ENCODE results near the gene TBC1D1. TPM values are rescaled to one million over a fixed set of nuclear protein-coding genes. Genes with fewer than 3 reads are reported as not detected.

Gene TBC1D1
- total RNA-seq, 1 experiment from 2014 or later: 106 TPM

DNA sequence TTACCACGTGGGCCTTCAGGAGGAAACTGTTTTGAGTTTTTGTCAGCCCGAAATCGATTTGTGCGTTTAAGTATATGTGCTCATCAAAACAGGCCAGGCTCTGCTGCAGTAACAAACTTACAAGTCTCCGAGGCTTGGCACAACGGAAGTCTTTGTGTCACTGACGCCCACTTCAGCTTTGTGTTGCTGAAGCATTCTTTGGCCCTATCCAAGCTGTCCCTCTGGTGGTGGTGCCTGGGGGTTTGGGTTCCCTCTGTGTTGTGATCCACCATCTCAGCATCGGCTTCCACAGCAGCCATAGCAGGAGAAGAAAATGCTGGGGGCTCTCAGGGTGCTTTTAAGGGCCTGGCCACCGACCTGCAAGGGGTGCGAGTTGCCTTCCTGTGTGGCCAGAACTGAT lies 245.7 kb downstream of the TBC1D1 start:
- no TSS peak for BruUV-seq (replicated peaks)
- POLR2A ChIA-PET (ENCODE audit: unreplicated experiment): no interaction called here
- CTCF ChIA-PET: interaction anchor here (0.8 kb wide), 1 partner anchor 1427 kb away, joined by 3 read pairs; no protein-coding TSS in a partner anchor
- no peak overlapping the region for H3K4me2 ChIP-seq
- H3K4me3 ChIP-seq: no peak overlapping the region
- peaks cover 6% of the 10 kb centered on the region; the same call in 1 of the 2 replicates for H3K36me3 ChIP-seq (ENCODE audit: low read depth)
- no peaks in the 10 kb centered on the region for H3K4me1 ChIP-seq (replicated peaks; ENCODE audit: insufficient read depth)
- H3K79me2 ChIP-seq (ENCODE audit: low read depth): no peaks in the 10 kb centered on the region
- intact Hi-C loops (cut with micrococcal nuclease; ENCODE audit: unreplicated experiment): no loop called here
- no peak overlapping the region for H3K27ac ChIP-seq
- DNase-seq: no peak
- no peak for TF ChIP-seq EZH2 (IDR thresholded peaks at IDR 0.05; ENCODE audit: low read depth)
- TF ChIP-seq, protein P1, sequence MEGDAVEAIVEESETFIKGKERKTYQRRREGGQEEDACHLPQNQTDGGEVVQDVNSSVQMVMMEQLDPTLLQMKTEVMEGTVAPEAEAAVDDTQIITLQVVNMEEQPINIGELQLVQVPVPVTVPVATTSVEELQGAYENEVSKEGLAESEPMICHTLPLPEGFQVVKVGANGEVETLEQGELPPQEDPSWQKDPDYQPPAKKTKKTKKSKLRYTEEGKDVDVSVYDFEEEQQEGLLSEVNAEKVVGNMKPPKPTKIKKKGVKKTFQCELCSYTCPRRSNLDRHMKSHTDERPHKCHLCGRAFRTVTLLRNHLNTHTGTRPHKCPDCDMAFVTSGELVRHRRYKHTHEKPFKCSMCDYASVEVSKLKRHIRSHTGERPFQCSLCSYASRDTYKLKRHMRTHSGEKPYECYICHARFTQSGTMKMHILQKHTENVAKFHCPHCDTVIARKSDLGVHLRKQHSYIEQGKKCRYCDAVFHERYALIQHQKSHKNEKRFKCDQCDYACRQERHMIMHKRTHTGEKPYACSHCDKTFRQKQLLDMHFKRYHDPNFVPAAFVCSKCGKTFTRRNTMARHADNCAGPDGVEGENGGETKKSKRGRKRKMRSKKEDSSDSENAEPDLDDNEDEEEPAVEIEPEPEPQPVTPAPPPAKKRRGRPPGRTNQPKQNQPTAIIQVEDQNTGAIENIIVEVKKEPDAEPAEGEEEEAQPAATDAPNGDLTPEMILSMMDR (conservative IDR thresholded peaks at IDR 0.05): no peak
- no peaks in the 10 kb centered on the region; the same call in 1 of the 2 replicates for H3F3A ChIP-seq (ENCODE audit: insufficient read depth, low read depth)
- H3K9me2 ChIP-seq (ENCODE audit: insufficient read depth): no peaks in the 10 kb centered on the region
- no peaks in the 10 kb centered on the region for H3K9me3 ChIP-seq (ENCODE audit: insufficient read depth, low read depth)
- no peaks in the 10 kb centered on the region for H3K27me3 ChIP-seq (ENCODE audit: insufficient read depth, low read depth)
- no peak overlapping the region for H2AFZ ChIP-seq
- H4K20me1 ChIP-seq (ENCODE audit: insufficient read depth): no peaks in the 10 kb centered on the region

DNA sequence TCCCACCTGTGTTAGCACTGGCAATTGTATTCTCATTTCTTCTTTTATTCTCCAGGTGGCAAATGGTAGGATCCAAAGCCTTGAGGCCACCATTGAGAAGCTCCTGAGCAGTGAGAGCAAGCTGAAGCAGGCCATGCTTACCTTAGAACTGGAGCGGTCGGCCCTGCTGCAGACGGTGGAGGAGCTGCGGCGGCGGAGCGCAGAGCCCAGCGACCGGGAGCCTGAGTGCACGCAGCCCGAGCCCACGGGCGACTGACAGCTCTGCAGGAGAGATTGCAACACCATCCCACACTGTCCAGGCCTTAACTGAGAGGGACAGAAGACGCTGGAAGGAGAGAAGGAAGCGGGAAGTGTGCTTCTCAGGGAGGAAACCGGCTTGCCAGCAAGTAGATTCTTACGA lies 246.2 kb downstream of the TBC1D1 start:
- ChIA-PET POLR2A (ENCODE audit: unreplicated experiment) (no interaction called here), CTCF (no interaction called here)
- Histone ChIP-seq H3K4me1 (replicated peaks; ENCODE audit: insufficient read depth) (no peaks in the 10 kb centered on the region), H3K4me3 (no peak overlapping the region), H2AFZ (no peak overlapping the region), H3K9me3 (ENCODE audit: insufficient read depth, low read depth) (no peaks in the 10 kb centered on the region), H3F3A (ENCODE audit: insufficient read depth, low read depth) (no peaks in the 10 kb centered on the region; the same call in 1 of the 2 replicates), H3K36me3 (ENCODE audit: low read depth) (peaks cover 6% of the 10 kb centered on the region; the same call in 1 of the 2 replicates), H3K4me2 (no peak overlapping the region), H4K20me1 (ENCODE audit: insufficient read depth) (no peaks in the 10 kb centered on the region), H3K9me2 (ENCODE audit: insufficient read depth) (no peaks in the 10 kb centered on the region), H3K27me3 (ENCODE audit: insufficient read depth, low read depth) (no peaks in the 10 kb centered on the region), H3K27ac (no peak overlapping the region), H3K79me2 (ENCODE audit: low read depth) (no peaks in the 10 kb centered on the region)
- BruUV-seq (replicated peaks): no TSS peak
- TF ChIP-seq, protein P1 (conservative IDR thresholded peaks at IDR 0.05): no peak
- no peak for TF ChIP-seq EZH2 (IDR thresholded peaks at IDR 0.05; ENCODE audit: low read depth)
- DNase-seq: no peak
- intact Hi-C loops (cut with micrococcal nuclease; ENCODE audit: unreplicated experiment): no loop called here

DNA sequence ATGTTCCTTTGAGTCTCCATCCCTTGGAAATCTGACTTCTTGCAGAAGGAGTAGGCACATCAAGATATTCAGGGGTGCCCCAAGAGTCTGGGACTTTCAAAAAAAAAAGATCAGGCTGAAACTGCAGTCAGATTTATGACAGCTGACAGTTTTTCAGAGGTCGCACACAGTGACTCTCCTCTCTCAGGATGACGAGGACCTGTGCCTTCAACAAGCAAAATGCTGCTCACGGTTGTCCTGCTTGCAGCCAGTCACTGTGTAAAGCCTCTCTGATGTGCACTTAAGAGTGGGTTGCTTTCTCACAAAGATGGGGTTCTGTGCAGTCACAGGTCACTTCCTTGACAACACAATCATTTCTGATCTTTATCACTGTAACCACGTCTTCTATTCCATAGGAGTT lies 247.5 kb downstream of the TBC1D1 start:
- H2AFZ ChIP-seq: no peak overlapping the region
- intact Hi-C loops (cut with micrococcal nuclease; ENCODE audit: unreplicated experiment): no loop called here
- no peak overlapping the region for H3K27ac ChIP-seq
- H3K27me3 ChIP-seq (ENCODE audit: insufficient read depth, low read depth): no peaks in the 10 kb centered on the region
- no peak overlapping the region for H3K4me3 ChIP-seq
- no peaks in the 10 kb centered on the region for H3K9me3 ChIP-seq (ENCODE audit: insufficient read depth, low read depth)
- H3K79me2 ChIP-seq (ENCODE audit: low read depth): no peaks in the 10 kb centered on the region
- no peaks in the 10 kb centered on the region; the same call in 1 of the 2 replicates for H3F3A ChIP-seq (ENCODE audit: insufficient read depth, low read depth)
- H3K4me1 ChIP-seq (replicated peaks; ENCODE audit: insufficient read depth): no peaks in the 10 kb centered on the region
- no peak overlapping the region for H3K4me2 ChIP-seq
- CTCF ChIA-PET: no interaction called here
- BruUV-seq (replicated peaks): no TSS peak
- no peaks in the 10 kb centered on the region for H3K9me2 ChIP-seq (ENCODE audit: insufficient read depth)
- H4K20me1 ChIP-seq (ENCODE audit: insufficient read depth): no peaks in the 10 kb centered on the region
- POLR2A ChIA-PET (ENCODE audit: unreplicated experiment): no interaction called here
- no peak for DNase-seq
- peaks cover under 1% of the 10 kb centered on the region; the same call in 1 of the 2 replicates for H3K36me3 ChIP-seq (ENCODE audit: low read depth)
- no peak for TF ChIP-seq EZH2 (IDR thresholded peaks at IDR 0.05; ENCODE audit: low read depth)
- TF ChIP-seq, protein P1 (conservative IDR thresholded peaks at IDR 0.05): no peak

All from PC-9 (cell line).